ENCODE results near the gene LAMC3.

GRCh38 chr9:131125038-131125287 is 116.0 kb downstream of the LAMC3 start:
- TF ChIP-seq BHLHE40 (IDR thresholded peaks at IDR 0.05; ENCODE audit: borderline replicate concordance) (no peak), LEF1 (IDR thresholded peaks at IDR 0.05; ENCODE audit: borderline replicate concordance) (no peak), FOXA1 (IDR thresholded peaks at IDR 0.05) (no peak), TARDBP (IDR thresholded peaks at IDR 0.05) (no peak), FOXK2 (IDR thresholded peaks at IDR 0.05) (no peak), FOXM1 (IDR thresholded peaks at IDR 0.05; ENCODE audit: borderline replicate concordance) (no peak), ELF4 (IDR thresholded peaks at IDR 0.05) (no peak), PKNOX1 (IDR thresholded peaks at IDR 0.05) (no peak), NFRKB (IDR thresholded peaks at IDR 0.05) (no peak), ARNT (IDR thresholded peaks at IDR 0.05) (no peak)

Measured in HEK293T (cell line).